Heart left ventricle (tissue), 16 donors: ENCODE data around the gene CBL. TPM values are rescaled to one million over a fixed set of nuclear protein-coding genes. Genes with fewer than 3 reads are reported as not detected.
"Not testable (repeated sequence)": the region's sequence is repeated elsewhere in the genome, so short reads cannot be mapped to it uniquely, and the experiment has no call there.

ENCODE experiments used
- ATAC-seq, 4 donors: fragments of 200-7000 bp; cut with Tn5 transposase; one replicate each; pipeline ENCODE4 v1.9.1; 2020 to 2022; ENCODE audit warnings: moderate library complexity in 4 of 4, mild to moderate bottlenecking in 3 of 4, moderate number of reproducible peaks in 1 of 4
- DNase-seq, 5 donors: peaks; one replicate each; pipeline ENCODE4 v3.0.0-alpha.2; 2020
- H3K27ac ChIP-seq, 12 donors: fragments of 200-600 bp; sonication (generic) in 4 of 12; one replicate each; pipeline versions ENCODE4 v1.5.0 to v1.8.0; 2016 to 2022; ENCODE audit warnings: mild to moderate bottlenecking in 2 of 12
- H3K27me3 ChIP-seq, 9 donors: fragments of 200-600 bp; sonication (generic) in 2 of 9; one replicate each; pipeline versions ENCODE4 v1.5.1 to v1.8.0; 2016 to 2022; ENCODE audit warnings: mild to moderate bottlenecking in 3 of 9
- H3K36me3 ChIP-seq, 9 donors: fragments of 200-600 bp; sonication (generic) in 2 of 9; one replicate each; pipeline versions ENCODE4 v1.5.0 to v1.8.0; 2018 to 2022; ENCODE audit warnings: mild to moderate bottlenecking in 2 of 9
- H3K4me1 ChIP-seq, 12 donors: fragments of 200-600 bp; sonication (generic) in 4 of 12; one replicate each; pipeline versions ENCODE4 v1.5.0 to v1.8.0; 2016 to 2022; ENCODE audit warnings: mild to moderate bottlenecking in 3 of 12
- H3K4me3 ChIP-seq, 12 donors: fragments of 200-600 bp; sonication (generic) in 4 of 12; one replicate each; pipeline versions ENCODE4 v1.5.0 to v1.8.0; 2017 to 2022; ENCODE audit warnings: mild to moderate bottlenecking in 9 of 12, moderate library complexity in 4 of 12
- H3K9me3 ChIP-seq, 12 donors: fragments of 200-600 bp; sonication (generic) in 4 of 12; one replicate each; pipeline versions ENCODE4 v1.5.0 to v1.8.0; 2016 to 2022; ENCODE audit warnings: mild to moderate bottlenecking in 1 of 12
- CTCF ChIP-seq, 12 donors: fragments of 200-600 bp; sonication (generic) in 4 of 12; IDR thresholded peaks; one replicate each; pipeline versions ENCODE4 v1.5.0 to v1.8.0; 2018 to 2022; ENCODE audit warnings: antibody characterized with exemption in 12 of 12, mild to moderate bottlenecking in 5 of 12
- POLR2A ChIP-seq, 2 donors: fragments of 450-650 bp; IDR thresholded peaks; one replicate each; pipeline ENCODE4 v1.6.1; 2017; ENCODE audit warnings: antibody characterized with exemption in 2 of 2, mild to moderate bottlenecking in 2 of 2, moderate library complexity in 2 of 2
- WGBS, 4 donors: extraction: QIAGEN DNeasy Blood & Tissue Kit in 2 of 4; methylation state at CpG; one replicate each; pipeline versions ENCODE4 v1.1.5 to v1.1.7; 2013 to 2018; 5-methylcytosine and 5-hydroxymethylcytosine counted together
- intact Hi-C, 10 donors: fragments of 100-400 bp; cut with DNase I; formaldehyde crosslinking; loops; one replicate each; pipeline versions ENCODE4 v1.11.1 to v1.14.2; 2022
- polyA plus RNA-seq, 2 donors: library from polyadenylated mRNA; stranded (reverse); fragments of 200-250 nt; gene quantifications; one replicate each; pipeline ENCODE4 v1.2.3, GENCODE V29; 2013
- total RNA-seq, 9 donors: library from RNA; depleted of rRNA in 2 of 9; stranded (reverse); fragments of >200 nt in 2 of 9; fragmentation: NEBNext Ultra II Directional in 3 of 9; extraction: Animal tissue kit (Norgen Biotek cat#: 25700) in 3 of 9; gene quantifications; one replicate each; pipeline versions ENCODE4 v1.1.0 to v1.2.4, GENCODE V29; 2016 to 2023
- donor health status: ischemic (EF 13 %, LVEDD 7.1; RV severe dilation, severe dysfunction).
- donor health status: healthy with polysubstance abuse.
- donor health status: DM: no; HTN: yes; CAD: no.
- donor health status: DM: no; HTN: no; CAD: no.
- donor health status: ischemic (EF 25% LVEDD 6.9; RV normal size, moderate dysfunction).
- donor health status: ischemic (EF 25% LVEDD 5.7; RV mildly dilated, moderate dysfunction).
- donor health status: healthy.
- donor health status: DM: yes; HTN: yes; CAD: no.
- donor health status: ischemic (EF 35%, LVEDD 5.7; RV mildly dilated, moderate dysfunction).
- donor health status: nonischemic (EF 11% LVEDD 7.7; RV severe dilation, severe dysfunction).
- donor health status: DM: yes; HTN: yes; CAD: no.
- donor health status: PGD.
- donor health status: ischemic (EF 29% LVEDD 5.4; RV normal size, mild dysfunction).
- donor health status: nonischemic (EF 23%, LVEDD 6.1; RV moderate dilation, normal function).

Gene CBL
- total and polyA plus RNA-seq, 11 donors = 3.1 to 20.4 (median 7.4) TPM

GRCh38 chr11:119222308-119222707 lies 16.2 kb downstream of the CBL start:
- Histone ChIP-seq H3K9me3 (no peaks in the 10 kb centered on the region), H3K36me3 (peaks cover 0 to 5% (median 0%) of the 10 kb centered on the region in 9 donors), H3K4me1 (peaks cover 0 to 33% (median 9%) of the 10 kb centered on the region in 12 donors), H3K27me3 (no peaks in the 10 kb centered on the region), H3K4me3 (no peak overlapping the region), H3K27ac (peak overlapping the region in 2 of 12 donors; percentile 9 to 21)
- ATAC-seq (peak in 3 of 4 donors; percentile 47 to 68 (median 57)), DNase-seq (no peak)
- 0 to 14% (median 4%) methylated on average over 2 of the region's 2 CpGs for WGBS, 4 donors
- TF ChIP-seq POLR2A (IDR thresholded peaks at IDR 0.05) (no peak), CTCF (IDR thresholded peaks at IDR 0.05) (no peak)
- intact Hi-C loops = no loop called here

- peak overlapping the region in 2 of 12 donors; percentile 9 to 21 for H3K27ac ChIP-seq
- H3K36me3 ChIP-seq = peaks cover 0 to 5% (median 0%) of the 10 kb centered on the region in 9 donors
- H3K9me3 ChIP-seq = no peaks in the 10 kb centered on the region
- H3K4me3 ChIP-seq = no peak overlapping the region
- H3K27me3 ChIP-seq = no peaks in the 10 kb centered on the region
- intact Hi-C loops = no loop called here
- peaks cover 0 to 28% (median 9%) of the 10 kb centered on the region in 12 donors for H3K4me1 ChIP-seq
- no peak for ATAC-seq
- no peak for DNase-seq
- WGBS, 4 donors = 95 to 98% (median 97%) methylated on average over 5 of the region's 5 CpGs
- TF ChIP-seq POLR2A (IDR thresholded peaks at IDR 0.05) (no peak), CTCF (IDR thresholded peaks at IDR 0.05) (no peak)
Observed at GRCh38 chr11:119222891-119223290, 16.8 kb downstream of the CBL start.

GRCh38 chr11:119223856-119224255 lies 17.7 kb downstream of the CBL start:
- WGBS, 4 donors = 97 to 100% (median 99%) methylated on average over 1 of the region's 1 CpG
- intact Hi-C loops = no loop called here
- no peak for ATAC-seq

GRCh38 chr11:119228535-119229287 lies 22.6 kb downstream of the CBL start:
- DNase-seq, intact Hi-C loops, H3K4me3 ChIP-seq, H3K27ac ChIP-seq, H3K9me3 ChIP-seq, ATAC-seq, H3K27me3 ChIP-seq: not testable (repeated sequence)
- WGBS, 4 donors = 87 to 92% (median 89%) methylated on average over 9 of the region's 9 CpGs
- peaks cover 0 to 14% (median 0%) of the 10 kb centered on the region in 12 donors for H3K4me1 ChIP-seq
- peaks cover 0 to 19% (median 15%) of the 10 kb centered on the region in 9 donors for H3K36me3 ChIP-seq

More at GRCh38 chr11:119223856-119224255, 17.7 kb downstream of the CBL start:
- Histone ChIP-seq H3K27me3 (no peaks in the 10 kb centered on the region), H3K4me1 (peaks cover 0 to 28% (median 9%) of the 10 kb centered on the region in 12 donors), H3K36me3 (peaks cover 0 to 5% (median 0%) of the 10 kb centered on the region in 9 donors), H3K4me3 (no peak overlapping the region), H3K27ac (no peak overlapping the region), H3K9me3 (no peaks in the 10 kb centered on the region)
- no peak for DNase-seq
- TF ChIP-seq POLR2A (IDR thresholded peaks at IDR 0.05) = no peak
- no peak for TF ChIP-seq CTCF (IDR thresholded peaks at IDR 0.05)
